Kidney epithelial cell (primary cell): Measurements from ENCODE around the gene BUB3. TPM values are rescaled to one million over a fixed set of nuclear protein-coding genes. Genes with fewer than 3 reads are reported as not detected.

Experiments
- DNase-seq: peaks from one replicate; pipeline ENCODE4 v3.0.0-alpha.2; 2010; ENCODE audit warnings: low read depth
- H3K27me3 ChIP-seq: 2 replicates; pipeline ENCODE4 v1.6.0; 2011; ENCODE audit warnings: low read length; ENCODE audit not compliant: control insufficient read depth, insufficient read depth
- H3K36me3 ChIP-seq: 2 replicates; pipeline ENCODE4 v1.5.1; 2011; ENCODE audit warnings: low read length; ENCODE audit not compliant: control insufficient read depth, insufficient read depth
- H3K4me3 ChIP-seq: 2 replicates; pipeline ENCODE4 v1.5.1; 2011; ENCODE audit warnings: low read depth, mild to moderate bottlenecking, control low read depth, low read length
- total RNA-seq: library from RNA; depleted of rRNA; stranded (reverse); fragments of >200 nt; gene quantifications from 2 replicates; pipeline ENCODE4 v1.2.3, GENCODE V29; 2015
- TF ChIP-seq, protein P1 (sequence below): IDR thresholded peaks from 2 replicates; pipeline ENCODE4 v1.5.1; 2011; ENCODE audit warnings: mild to moderate bottlenecking, moderate library complexity, low read length, control low read depth, inconsistent platforms; ENCODE audit not compliant: insufficient read depth, poor library complexity, severe bottlenecking

The BUB3 gene
- total RNA-seq, 1 donor from 2014 or later = 153 TPM

DNA sequence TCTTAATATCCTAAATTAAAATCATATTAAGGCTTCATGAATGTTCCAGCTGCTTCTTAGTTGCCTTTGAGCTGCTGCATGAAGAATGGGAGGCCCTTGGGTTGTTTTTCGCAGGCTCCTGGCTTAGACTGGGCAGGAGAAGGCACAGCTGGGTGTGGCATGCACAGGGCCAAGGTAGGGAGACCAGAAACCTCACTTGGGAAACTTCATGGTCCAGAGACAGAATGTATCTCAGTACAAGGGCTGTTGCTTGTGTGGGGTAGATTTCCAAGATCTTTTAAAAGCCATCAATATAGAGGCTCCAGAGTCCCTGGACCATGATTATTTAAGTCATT lies 49.9 kb downstream of the BUB3 start:
- no peaks in the 10 kb centered on the region for H3K36me3 ChIP-seq
- no peak overlapping the region for H3K4me3 ChIP-seq
- TF ChIP-seq, protein P1, sequence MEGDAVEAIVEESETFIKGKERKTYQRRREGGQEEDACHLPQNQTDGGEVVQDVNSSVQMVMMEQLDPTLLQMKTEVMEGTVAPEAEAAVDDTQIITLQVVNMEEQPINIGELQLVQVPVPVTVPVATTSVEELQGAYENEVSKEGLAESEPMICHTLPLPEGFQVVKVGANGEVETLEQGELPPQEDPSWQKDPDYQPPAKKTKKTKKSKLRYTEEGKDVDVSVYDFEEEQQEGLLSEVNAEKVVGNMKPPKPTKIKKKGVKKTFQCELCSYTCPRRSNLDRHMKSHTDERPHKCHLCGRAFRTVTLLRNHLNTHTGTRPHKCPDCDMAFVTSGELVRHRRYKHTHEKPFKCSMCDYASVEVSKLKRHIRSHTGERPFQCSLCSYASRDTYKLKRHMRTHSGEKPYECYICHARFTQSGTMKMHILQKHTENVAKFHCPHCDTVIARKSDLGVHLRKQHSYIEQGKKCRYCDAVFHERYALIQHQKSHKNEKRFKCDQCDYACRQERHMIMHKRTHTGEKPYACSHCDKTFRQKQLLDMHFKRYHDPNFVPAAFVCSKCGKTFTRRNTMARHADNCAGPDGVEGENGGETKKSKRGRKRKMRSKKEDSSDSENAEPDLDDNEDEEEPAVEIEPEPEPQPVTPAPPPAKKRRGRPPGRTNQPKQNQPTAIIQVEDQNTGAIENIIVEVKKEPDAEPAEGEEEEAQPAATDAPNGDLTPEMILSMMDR = no peak
- H3K27me3 ChIP-seq = no peaks in the 10 kb centered on the region
- DNase-seq = no peak

DNA sequence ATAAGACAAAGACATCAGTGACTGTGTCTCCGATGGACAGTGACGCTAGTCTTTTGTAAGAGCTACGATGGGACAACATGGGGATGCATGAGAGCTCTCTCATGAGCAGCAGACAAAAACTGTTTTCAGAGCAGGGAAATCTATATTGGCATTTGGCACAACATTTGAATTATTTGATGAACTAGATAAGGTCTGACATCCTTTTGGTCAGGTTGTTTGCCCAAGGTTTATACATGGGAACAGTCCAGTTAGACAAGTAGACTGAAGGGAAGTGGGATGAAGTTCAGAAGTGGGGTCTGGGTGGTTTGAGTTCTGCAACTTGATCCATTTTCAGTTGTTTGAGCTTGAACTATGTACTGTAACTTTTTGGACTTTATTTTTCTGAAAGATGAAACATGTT lies 50.8 kb downstream of the BUB3 start:
- TF ChIP-seq, protein P1 = no peak
- Histone ChIP-seq H3K36me3 (no peaks in the 10 kb centered on the region), H3K4me3 (no peak overlapping the region), H3K27me3 (no peaks in the 10 kb centered on the region)
- no peak for DNase-seq

DNA sequence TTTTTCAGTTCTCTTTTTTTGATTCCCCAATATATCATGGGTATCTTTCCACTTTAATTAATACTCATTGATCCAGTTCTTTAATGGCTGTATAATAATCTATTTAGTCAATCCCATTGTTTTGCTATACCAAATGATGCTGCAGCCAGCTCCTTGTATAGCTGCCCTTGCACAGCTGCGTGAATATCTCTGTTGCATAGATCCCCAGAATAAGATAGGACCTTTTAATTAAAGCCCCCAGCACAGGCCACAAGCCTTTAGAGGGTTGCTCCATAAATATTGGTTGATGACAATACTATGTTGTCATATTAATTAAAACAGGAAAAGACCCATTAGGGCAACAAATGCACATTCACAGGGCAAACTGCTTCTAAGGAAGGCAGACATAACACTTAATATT lies 57.9 kb downstream of the BUB3 start:
- DNase-seq = no peak
- Histone ChIP-seq H3K36me3 (no peaks in the 10 kb centered on the region), H3K27me3 (no peaks in the 10 kb centered on the region), H3K4me3 (no peak overlapping the region)
- TF ChIP-seq, protein P1 = no peak

DNA sequence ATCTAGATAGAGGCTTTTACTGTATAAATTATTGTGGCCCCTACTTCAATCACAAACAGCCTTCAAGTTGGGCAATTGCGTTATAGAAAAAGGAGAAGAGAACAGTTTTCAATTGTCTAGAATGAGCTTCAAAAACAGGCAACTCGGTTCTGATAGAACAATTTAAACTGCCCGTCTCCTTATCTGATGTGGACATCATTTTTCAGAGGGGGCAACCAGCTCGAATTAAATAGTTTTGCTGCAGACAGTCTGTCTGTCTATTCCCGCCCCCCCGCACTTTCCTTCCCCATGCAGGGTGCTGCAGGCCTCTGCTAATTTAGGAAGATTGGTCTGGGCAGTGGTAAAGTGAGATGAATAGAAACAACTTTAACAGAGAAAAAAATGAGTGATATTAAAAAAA lies 58.4 kb downstream of the BUB3 start:
- Histone ChIP-seq H3K36me3 (no peaks in the 10 kb centered on the region), H3K4me3 (no peak overlapping the region), H3K27me3 (no peaks in the 10 kb centered on the region)
- no peak for DNase-seq
- TF ChIP-seq, protein P1 = no peak

DNA sequence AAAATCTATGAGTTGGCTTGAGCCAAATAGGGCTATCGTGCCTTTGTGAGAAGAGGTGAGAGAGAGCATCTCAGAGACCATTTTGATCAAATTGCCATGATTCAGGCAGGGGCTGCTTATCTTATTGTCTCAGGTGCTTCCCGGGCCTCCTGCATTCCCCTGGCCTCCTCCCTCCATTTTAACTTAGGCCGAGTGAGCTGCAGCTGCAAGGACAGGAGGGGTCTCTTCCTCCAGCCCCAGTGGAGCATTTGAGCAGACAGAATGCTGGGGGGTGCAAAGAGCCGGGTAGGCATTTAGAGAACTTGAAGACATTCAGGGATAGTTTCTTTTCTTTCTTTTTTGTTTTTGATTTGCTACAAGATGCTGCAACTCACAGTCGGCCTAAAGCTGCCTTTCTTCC lies 59.0 kb downstream of the BUB3 start:
- Histone ChIP-seq H3K4me3 (no peak overlapping the region), H3K36me3 (no peaks in the 10 kb centered on the region), H3K27me3 (no peaks in the 10 kb centered on the region)
- TF ChIP-seq, protein P1 = no peak
- no peak for DNase-seq

Other genes starting within 250 kb of the BUB3 start
- not detected in 2 replicates for gene FAM24A, start 243.8 kb upstream of the BUB3 start, total RNA-seq
- 8.4 and 10.6 TPM in 2 replicates for gene C10orf88, start 200.2 kb upstream of the BUB3 start, total RNA-seq
- 6.0 and 11.4 TPM in 2 replicates for gene PSTK, start 174.0 kb upstream of the BUB3 start, total RNA-seq
- 3.0 and 5.3 TPM in 2 replicates for gene IKZF5, start 145.6 kb upstream of the BUB3 start, total RNA-seq
- 5.1 and 5.6 TPM in 2 replicates for gene ACADSB, start 145.4 kb upstream of the BUB3 start, total RNA-seq
- 0.08 TPM in 1 of 2 replicates, not detected in the other for gene HMX3, start 18.4 kb upstream of the BUB3 start, total RNA-seq
- 0.34 TPM in 1 of 2 replicates, not detected in the other for gene HMX2, start 6.3 kb upstream of the BUB3 start, total RNA-seq